NCI-H524 (cell line): ENCODE measurements around the gene TMEM269.

Experiments used
- DNase-seq, 2 experiments: peaks; one replicate each; lab custom pipeline; 2025; lab: John Stamatoyannopoulos, UW

Gene TMEM269

DNA sequence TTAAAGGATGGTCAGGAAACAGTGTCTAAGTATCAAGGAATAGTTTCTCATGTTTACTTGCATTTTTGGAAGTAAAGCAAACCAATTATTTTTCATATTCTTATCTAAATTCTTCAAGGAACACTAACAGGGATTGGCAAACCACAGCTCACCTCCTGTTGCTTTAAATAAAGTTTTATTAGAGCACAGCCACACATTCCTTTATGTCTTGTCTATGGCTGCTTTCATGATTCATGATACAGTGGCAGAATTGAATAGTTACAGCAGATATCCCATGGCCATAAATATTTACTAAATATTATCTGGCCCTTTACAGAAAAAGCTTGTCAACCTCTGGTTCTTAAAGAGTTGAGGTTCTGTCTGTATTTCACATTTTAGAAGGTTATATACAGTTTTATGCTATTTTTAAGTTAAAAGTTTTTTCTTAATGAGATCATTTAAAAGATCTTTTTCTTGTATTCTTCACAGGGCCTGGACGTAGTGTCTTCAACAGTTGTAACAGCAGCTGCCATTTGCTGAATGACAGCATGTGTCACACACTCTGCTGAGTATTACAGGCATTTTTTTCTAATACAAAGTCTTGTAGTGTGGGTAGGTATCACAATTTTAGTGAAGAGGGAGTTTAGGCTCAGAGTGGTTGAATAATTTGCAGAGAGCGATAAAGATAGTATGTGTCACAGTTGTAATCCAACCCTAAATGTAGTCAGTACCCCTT lies 64.2 kb downstream of the TMEM269 start:
- DNase-seq, result no peak

DNA sequence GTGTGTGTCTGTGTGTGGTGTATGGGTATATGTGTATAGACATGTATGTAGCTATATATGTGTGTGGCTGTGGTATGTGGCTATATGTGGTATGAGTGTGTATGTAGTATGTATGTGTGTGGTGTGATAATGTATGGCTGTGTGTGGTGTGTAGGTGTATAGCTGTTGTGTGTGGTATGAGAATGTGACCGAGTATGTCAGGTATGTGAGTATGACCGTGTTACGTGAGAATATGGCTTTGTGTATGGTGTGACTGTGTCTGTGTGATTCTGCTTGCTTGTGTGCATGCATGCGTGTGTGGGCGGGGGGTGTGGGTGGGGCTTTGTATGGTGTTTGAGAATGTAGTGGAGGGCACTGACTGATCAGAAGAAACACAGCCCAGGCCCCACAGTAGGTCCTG lies 65.2 kb downstream of the TMEM269 start:
- no peak for DNase-seq
